Activated CD4-positive, alpha-beta T cell treated with anti-CD3 and anti-CD28 coated beads, Interleukin-2, amount 50 U/mL, for 24 hours (primary cell): Measurements from ENCODE around the gene SAC3D1.
"Not testable (repeated sequence)": the region's sequence is repeated elsewhere in the genome, so short reads cannot be mapped to it uniquely, and the experiment has no call there.

Experiments
- DNase-seq, 2 donors: peaks; one replicate each; pipeline ENCODE4 v3.0.0-alpha.2; 2020; ENCODE audit warnings: low read depth in 1 of 2, low spot score in 1 of 2

Gene SAC3D1

DNA sequence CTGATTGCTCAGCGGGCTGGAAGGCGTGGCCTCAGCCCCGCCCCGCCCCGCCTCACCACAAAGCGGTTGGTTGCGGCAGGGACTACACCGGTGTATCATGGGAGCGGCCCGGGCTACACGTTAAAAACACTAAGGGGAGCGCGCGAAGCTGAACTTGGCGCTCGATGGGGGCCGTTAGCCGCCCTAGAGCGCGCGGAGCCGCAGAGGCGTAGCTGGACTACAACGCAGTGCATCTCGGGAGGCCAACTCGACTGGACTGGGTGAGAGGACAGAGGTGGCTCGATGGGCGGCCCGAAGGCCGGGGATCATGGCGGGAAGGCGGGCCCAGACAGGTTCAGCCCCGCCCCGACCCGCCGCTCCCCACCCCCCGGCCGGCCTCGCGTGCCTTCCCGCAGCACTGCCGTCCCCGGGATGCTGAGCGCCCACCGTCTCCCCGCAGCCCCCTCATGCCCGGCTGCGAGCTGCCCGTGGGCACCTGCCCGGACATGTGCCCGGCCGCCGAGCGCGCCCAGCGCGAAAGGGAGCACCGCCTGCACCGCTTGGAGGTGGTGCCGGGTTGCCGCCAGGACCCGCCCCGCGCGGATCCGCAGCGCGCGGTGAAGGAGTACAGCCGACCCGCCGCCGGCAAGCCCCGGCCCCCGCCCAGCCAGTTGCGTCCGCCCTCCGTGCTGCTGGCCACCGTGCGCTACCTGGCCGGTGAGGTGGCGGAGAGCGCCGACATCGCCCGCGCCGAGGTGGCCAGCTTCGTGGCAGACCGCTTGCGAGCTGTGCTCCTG lies at the start of gene SAC3D1:
SAC3D1 (plus strand) TSS at position 364 of the 776 bp plus-strand sequence; CDS start at position 447, 83 bp downstream.
- DNase-seq = peak; percentile 75 to 80

DNA sequence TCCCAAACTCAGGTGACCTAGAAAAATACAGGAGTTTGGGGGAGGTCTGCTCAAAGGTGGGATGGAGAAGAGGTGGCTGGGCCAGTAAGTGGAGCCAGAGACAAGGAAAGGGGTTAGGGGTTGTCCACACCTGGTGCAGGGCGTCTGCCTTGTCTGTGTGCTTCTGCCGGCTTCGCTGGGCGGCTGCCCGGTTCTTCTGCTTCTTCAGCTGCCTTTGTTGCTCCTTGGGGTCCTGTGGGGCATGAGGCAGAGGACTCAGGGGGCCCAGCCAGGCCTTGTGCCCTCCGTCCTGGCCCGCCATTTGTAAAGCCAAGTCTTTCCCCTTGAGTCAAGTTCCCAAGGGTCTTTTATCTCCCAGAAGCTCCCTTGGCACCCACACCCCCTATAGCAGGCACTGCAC lies 46.7 kb upstream of the SAC3D1 start:
- DNase-seq = no peak

DNA sequence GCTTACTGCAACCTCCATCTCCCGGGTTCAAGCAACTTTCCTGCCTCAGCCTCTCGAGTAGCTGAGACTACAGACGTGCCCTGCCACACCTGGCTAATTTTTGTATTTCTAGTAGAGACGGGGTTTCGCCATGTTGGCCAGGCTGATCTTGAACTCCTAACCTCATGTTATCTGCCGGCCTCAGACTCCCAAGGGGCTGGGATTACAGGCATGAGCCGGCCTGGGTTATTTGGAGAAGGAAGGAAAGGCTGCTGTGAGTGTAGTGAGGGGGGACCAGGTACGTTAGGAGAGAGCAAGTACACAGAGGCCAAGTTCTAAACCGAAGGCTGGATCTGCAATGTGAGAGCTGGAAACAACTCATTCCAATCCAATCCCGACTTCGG lies 44.7 kb upstream of the SAC3D1 start:
- DNase-seq = no peak

DNA sequence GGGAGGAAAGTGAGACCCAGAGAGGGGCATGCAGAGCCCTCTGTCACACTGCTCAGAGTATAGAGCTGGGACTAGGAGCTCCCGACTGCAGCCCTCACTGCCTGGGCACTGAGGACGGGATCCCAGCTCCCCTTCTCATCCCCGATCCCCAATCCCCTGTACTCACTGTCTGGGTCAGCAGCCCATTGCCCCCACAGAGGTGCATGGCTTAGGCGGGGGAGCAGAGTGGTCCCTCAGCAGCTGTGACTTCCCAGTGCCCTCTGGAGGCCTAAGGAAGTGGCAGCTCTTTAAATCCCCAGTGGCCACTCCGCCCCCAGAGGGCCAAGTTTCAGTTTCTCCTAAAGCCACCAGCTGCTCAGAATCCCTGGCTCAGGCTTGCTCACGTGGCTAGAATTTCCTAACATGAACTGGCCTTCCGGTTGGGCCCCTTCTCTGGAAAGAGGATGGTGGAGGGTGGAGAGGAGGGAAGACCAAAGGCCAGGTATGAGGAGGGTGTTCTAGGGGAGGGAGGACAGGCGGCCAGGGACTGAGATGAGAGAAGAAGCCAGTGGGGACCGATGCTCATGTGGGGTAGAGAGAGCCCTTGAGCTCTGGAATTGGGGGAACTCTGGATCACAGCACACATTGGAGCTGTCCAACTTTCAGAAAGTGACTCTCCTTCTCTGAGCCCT lies 44.2 kb upstream of the SAC3D1 start, which contains the start of gene BATF2:
BATF2 (minus strand) TSS at position 262 of the 671 bp plus-strand sequence; CDS start at position 205, 57 bp downstream.
- DNase-seq = no peak

DNA sequence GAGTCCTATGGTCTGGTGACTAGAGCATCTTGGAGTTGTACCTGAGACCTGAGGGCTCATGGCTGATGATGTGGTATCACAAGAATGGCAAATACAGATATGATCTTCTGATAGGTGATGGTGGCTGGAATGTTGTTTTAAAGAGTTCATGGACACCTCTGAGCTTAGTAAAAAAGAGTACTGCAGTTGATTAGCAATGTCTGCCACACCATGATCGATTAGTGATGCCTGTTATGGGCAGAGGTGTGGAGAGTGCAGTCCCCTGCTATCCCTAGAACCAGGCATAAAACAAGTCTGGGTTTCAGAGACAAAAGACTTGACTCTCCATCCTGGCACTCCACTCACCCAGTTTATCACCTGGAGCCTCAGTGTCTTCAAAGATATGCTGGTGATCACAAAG lies 42.9 kb upstream of the SAC3D1 start:
- DNase-seq = no peak

DNA sequence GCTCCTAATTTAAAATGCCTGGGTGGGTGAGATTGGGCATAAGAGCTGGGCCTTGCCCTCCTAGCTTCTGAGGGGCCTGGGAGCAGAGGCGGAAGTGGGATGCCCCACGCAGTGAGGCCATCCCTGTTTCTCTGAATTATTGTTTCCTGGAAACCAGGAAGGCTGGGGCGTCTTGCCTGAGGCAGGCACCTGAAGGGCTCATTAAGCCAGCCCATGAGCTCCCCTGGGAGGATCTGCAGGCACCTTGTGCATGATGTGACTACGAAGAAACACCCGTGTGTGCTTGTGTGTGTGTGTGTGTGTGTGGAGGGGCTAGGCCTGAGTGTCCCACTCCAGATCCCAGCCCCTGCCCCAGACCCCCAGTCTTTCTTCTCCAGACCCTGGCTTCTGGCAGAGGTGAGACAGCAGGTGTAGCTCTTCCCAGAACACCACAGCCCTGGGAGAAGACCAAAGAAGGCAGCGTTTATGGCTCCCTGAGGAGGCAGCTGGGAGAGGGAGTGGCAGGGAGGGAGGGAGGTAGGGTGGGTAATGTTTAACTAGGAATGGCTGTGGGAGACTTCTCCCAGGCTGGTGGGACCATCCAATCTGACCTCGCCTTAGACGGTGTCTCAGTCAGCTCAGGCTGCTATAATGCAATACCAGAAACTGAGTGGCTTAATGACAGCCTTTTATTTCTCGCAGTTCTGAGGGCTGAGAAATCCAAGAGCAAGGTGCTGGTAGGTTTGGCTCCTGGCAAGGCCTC lies 42.1 kb upstream of the SAC3D1 start:
- DNase-seq = no peak

DNA sequence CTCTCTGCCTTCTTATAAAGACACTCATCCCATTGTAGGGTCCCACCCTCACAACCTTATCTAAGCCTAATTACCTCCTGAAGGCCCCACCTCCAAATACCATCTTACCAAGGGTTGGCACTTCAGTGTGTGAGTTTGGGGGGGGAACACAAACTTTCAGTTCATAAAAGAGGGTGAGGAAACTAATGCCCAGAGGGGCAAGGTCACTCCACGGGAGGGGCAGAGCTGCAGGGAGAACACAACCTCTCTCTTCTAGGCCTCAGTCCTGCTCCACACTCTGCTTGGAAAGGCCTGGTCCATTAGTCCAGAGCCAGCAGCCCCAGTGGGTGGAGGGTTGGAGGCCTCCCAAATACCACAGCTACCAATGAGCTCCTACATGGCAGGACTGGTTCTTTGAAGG lies 41.5 kb upstream of the SAC3D1 start:
- no peak for DNase-seq

DNA sequence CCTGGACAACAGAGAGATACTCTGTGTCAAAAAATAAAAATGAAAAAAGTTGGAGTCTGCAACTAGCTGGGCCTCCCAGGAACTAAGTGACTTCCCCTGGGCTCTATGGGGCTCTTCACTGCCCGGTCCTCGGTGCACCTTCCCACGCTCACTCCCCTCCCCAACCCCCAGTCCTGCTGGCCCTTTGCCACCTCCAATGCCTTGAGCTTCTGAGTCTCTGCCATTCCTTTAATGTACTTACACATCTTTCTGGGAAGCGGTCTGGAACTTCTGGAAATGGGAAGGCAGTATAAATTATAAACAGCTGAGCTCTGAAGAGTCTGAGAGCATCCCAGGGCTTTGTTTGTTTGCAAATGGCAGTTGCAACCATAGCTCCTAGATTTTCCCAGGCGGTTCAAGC lies 38.3 kb upstream of the SAC3D1 start:
- no peak for DNase-seq

DNA sequence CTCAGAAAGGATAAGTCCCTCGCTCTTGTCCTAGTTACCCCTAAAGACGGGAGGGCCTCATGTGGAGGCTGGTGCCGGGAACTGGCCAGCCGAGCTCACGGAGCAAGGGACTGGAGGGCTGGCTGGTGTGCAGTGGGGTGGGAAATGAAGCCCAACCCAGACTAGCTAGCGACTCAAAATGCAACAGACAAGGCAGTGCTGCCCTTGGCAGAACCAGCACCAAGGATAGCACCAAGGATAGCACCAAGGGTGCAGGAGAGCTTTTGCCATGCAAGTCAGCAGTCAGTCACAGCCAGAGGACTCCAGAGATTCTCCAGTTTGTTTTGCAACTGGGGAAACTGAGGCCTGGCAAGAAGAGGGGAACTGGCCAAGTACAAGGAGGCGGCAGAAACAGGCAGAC lies 37.7 kb upstream of the SAC3D1 start:
- no peak for DNase-seq

DNA sequence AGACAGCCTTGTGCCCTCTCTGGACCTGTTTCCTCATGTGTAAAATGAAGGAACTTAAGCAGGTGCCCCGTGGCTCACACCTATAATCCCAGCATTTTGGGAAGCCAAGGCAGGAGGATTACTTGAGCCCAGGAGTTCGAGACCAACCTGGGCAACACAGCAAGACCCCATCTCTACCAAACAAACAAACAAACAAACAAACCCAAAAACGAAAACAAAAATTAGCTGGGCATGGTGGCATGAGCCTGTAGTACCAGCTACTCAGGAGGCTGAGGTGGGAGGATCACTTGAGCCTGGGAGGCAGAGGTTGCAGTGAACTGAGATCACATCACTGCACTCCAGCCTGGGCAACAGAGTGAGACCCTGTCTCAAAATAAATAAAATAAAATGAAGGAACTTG lies 37.0 kb upstream of the SAC3D1 start:
- DNase-seq = not testable (repeated sequence)

DNA sequence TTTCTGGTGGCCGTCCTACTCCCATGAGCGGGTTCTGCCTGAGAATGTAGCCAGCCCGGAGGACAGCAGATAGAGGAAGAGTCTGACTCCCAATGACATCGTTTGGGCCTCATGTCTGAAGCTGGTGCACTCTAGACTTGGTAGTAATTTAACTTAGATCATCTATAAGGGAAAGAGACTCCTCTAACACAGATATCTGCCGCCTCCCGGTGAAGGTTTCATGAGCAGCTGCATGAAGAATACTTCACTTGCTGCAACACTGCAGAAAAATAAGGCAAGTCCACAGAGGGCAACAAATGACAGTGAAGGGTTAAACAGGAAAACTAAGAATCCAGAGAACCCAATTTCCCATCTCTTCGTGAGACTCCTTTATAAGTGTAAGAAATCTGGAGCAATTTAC lies 33.0 kb upstream of the SAC3D1 start:
- no peak for DNase-seq

DNA sequence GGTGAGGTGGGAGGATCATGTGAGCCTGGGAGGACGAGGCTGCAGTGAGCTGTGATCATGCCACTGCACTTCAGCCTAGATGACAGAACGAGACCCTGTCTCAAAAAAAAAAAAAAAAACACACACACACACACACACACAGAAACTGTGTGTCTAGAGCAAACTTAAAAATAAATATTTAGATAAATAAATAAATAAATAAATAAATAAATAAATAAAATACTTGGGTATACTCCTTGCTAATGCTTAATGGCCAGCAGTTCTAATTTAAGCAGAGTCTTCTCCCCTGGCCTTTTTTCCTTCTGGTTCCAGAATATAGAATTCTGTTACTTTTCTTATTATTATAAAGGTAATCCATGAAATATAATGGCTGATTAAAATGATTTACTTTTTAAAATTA lies 32.1 kb upstream of the SAC3D1 start:
- DNase-seq = no peak

DNA sequence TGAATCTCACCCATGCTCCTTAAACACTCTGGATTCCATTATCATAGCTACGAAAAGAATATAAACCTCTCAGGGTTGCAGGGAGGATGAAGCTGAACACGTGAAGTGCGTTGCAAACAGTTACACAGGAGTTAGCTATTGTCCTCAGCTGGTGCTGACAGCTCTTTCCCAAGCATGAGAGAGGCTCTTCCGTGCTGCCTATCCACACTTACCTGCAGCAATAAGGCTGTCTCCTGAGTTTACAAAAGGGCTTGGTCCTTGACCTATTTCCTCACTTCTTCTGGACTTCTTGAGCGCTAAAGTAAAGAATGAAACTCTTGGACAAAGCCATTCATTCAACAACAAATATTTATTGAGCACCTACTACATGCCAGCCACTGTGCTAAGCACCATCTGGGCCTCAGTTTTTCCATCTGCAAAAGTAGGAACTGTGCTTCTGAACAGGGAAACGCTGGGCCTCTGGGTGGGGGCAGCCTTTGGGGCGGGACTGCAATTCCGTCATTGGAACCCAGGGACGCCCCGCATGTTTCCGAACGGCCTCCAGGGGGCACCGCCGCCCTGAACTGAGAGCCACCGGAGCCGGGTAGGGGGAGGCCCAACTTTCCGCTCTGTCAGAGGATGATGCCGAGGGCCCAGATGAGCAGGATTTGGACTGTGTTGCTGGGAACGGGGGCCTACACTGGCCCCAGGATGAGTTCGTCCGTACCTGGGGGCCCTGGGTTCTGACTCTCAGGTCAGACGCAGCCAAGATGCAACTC lies 27.7 kb upstream of the SAC3D1 start:
- DNase-seq = peak; percentile 80 to 90

DNA sequence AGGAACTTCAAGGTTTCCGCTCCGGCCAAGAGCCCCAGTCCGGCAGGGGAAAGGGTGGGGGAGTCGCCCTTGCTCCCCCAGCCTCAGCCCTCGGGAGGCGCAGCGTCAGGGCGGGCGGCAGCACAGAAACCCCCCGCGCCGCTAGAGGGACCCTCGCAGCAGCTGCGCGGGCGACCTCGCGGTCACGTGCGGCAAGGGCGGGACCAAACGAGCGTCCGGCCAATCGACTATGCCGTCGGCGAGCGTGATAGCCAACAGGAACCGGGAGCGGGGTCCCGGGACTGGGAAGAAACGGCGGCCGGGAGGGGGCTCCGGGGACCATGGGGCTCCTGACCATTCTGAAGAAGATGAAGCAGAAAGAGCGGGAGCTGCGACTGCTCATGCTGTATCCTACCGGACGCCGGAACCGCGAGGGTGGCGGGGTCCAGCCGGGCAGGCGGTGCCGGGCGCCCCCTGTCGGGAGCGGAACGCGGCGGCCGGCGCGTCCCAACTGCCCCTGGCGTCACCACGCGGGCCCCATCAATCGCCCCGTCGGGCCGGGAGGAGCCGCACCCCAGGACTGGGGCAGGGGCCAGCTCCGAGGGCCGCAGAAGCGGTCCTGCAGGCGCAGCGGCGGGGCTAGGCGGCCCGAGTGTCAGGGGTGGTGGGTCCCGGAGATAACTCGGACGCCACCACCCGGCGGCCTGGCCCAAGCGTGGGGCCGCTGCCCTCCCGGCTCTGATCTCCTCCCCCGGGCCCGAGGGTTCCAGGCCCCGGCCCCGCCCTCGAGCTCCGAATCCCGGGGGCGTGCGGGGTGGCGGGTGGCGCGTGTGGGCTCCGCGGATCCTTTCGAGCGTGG lies 26.9 kb upstream of the SAC3D1 start, which contains the start of gene ARL2:
ARL2 (plus strand) TSS at position 273 of the 838 bp plus-strand sequence; CDS start at position 321, 48 bp downstream.
- peak; percentile 75 to 77 for DNase-seq

DNA sequence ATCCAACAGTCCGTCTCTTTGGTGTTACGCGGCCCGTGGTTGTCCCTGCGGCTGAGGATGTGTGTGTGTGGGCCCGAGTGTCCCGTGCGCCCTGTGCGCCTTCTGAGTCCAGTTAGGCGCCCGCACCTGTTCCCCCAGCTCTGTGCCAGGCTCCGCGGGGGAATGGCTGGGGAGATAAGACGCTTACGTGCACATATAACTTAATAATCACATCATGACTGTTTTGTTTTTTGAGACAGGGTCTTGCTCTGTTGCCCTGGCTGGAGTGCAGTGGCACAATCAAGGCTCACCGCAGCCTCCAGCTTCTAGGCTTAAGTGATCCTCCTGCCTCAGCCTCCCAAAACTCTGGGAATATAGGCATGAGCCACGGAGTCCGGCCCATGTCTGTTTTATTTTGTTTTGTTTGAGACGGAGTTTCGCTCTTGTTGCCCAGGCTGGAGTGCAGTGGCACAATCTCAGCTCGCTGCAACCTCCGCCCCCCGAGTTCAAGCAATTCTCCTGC lies 26.2 kb upstream of the SAC3D1 start:
- DNase-seq = no peak

DNA sequence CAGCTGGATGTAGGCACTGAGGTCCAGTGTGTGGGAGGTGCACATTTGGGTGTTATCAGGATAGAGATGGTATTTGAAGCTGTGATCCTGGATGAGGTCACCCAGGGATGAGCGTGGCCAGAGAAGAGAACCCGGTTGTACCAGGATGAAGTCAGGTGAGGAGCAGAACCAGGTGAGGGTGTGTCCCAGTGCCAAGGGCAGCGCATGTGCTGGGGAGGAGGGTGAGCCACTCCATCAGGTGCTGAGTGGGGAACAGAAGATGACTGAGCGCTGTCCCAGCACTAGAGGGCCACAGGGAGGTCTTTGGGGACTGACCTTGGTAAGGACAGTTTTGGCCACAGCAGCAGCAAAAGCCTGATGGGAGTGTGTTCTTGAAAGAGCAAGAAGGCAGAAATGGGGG lies 24.3 kb upstream of the SAC3D1 start:
- no peak for DNase-seq

DNA sequence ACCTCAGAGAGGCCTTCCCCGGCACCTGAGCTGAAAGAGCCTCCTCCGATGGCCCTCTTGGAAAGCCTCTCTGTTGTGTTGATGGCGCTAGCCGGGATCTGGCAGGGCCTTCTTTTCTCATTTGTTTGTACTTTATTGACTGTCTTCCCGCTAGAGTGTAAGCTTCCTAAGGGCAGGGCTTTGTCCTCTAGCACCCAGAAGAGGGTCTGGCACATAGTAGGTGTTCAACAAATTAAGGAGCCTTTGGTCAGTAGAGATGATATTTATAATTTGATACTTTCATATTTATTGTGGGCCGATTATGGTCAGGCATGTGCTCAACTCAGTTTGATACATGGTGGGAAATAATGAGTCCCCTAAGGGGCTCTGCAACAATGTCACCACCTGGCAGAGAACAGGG lies 23.1 kb upstream of the SAC3D1 start:
- no peak for DNase-seq

DNA sequence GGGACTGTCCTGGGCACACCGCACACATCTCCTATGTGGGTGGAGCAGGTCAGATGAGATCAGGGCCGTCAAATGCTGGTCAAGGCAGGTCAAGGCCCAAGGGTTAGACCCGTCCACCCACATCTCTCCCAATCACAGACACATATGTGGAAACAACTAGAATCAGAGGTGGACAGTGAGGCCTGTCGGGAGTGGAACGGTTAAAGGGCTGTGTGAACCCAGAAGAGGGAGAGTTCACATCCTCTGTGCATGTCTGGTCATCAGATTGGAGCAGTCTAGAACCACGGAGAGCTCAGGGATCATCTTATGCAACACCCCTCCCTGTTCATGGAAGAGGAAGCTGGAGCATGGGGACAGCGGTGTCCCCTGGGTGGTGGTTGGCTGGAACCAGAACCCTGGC lies 21.2 kb upstream of the SAC3D1 start:
- no peak for DNase-seq

DNA sequence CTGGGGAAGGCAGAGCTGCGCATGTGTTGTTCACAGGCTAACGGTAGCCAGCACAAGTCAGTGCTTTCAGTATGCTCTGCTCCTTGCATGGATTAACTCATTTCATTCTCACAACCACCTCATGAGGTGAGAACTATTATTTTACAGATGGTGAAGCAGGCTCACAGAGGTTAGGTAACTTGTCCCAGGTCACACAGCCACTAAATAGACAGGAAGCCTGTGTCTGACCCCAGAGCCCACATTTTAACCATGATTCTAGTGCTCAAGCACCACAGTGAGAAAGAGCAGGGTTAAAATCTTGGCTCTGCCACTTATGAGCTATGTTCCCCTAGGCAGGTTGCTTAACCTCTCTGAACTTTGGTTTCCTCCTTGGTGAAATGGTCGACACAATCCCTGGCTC lies 20.0 kb upstream of the SAC3D1 start:
- no peak for DNase-seq

DNA sequence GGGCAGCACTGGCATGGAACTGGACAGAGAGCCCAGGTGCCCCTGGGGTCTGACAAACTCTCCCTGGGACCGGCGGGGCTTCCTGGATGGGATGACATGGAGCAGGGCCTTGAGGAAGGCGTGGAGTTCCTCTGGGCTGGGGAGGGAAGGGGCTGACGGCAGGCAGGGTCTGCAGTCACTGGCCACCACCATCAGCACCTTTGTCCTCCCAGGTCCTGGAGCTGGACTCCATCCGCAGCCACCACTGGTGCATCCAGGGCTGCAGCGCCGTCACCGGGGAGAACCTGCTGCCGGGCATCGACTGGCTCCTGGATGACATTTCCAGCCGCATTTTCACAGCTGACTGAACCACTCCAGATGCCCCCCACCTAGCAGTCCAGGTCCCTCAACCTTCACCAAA lies 19.5 kb upstream of the SAC3D1 start:
- no peak for DNase-seq
